DMS153 treated with DMSO at 0.1 percent for 48 hours (cell line): ENCODE results near the gene SLC45A3.
"Not testable (repeated sequence)": the region's sequence is repeated elsewhere in the genome, so short reads cannot be mapped to it uniquely, and the experiment has no call there.

ENCODE experiments used
- DNase-seq: peaks from one replicate; lab custom pipeline; 2025; ENCODE audit not compliant: unreplicated experiment; lab: John Stamatoyannopoulos, UW

Gene SLC45A3

DNA sequence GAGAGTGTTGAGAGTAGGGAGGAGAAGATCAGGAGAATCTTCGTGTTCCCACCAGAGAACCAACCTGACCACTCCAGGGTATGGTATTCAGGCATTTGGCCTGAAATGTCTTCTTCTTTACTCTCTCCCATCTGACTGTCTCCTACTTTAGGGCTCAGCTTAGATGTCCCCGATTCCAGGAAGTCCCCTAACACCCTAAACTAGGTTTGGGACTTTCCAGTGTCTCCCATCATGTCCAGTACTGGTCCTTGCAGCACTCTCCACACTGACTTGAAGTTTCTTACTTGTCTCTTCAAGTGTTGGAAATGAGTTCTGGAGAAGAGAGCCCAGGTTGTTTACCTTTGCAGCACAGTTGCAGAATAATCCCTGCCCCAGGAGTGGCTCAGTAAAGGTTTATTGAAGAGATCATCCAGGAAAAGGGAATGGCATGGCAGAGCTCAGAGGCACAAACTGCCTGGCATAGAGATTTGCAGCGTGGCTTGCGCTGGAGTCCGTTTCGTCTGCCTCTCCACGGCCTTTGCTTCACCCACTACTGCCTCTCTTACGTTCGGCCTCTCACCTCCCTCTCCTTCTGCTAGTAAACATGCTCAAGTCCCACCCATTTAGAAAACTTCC, 42.3 kb downstream of the SLC45A3 start:
- DNase-seq: no peak

DNA sequence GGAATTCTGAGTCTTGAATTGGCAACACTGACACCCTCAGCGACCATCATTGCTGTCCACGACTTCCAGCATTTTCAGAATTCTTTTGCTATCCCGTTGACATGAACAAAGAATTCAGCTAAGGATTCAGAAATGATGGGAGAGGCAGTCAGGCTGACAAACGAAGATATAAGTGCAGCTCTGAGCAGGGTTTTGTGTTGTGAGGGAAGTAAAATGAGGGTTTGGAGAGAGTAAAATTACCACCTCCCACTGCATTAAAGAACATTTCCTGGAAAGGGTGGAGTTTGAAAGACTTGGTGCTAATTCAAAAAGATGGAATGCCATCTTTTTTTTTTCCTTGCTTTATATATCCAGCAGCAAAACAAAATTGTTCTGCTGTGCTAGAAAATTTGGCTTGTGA, 43.6 kb downstream of the SLC45A3 start:
- DNase-seq: no peak

DNA sequence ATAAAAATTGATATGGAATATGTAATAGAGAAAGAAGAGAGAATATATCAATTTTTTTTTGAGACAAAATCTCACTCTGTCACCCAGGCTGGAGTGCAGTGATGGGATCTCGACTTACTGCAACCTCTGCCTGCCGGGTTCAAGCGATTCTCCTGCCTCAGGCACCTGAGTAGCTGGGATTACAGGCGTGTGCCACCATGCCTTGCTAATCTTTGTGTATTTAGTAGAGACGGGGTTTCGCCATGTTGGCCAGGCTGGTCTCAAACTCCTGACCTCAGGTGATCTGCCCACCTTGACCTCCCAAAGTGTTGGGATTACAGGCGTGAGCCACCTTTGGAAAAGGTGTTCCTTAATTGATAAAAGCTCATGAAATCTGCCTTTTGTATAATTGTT, 44.2 kb downstream of the SLC45A3 start:
- not testable (repeated sequence) for DNase-seq

DNA sequence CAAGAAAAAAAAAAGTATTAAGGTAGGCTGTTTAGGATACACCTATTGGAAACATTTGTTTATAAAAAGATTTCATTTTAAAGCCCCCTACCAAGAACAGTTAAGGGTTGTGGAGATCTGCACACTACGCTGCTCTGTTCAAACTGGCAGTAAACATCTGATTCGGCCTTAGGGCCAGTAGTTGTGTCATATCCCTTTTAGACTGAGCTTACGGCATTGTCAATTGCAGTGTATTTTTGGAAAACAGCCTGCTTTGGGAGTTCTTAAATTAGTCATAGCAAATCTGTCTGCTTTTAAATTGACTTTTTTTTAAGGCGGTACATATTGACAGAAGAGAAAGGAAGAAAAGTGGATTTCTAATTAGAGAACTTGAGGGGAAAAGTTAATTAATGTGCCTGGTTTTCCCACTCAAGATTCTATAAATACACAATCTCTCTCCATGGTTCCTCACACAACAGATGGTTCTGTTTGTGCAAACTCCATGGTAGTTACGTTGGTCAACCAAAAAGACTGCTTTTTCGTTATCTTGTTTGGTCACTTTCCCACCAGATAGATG, 46.8 kb downstream of the SLC45A3 start:
- DNase-seq: no peak

DNA sequence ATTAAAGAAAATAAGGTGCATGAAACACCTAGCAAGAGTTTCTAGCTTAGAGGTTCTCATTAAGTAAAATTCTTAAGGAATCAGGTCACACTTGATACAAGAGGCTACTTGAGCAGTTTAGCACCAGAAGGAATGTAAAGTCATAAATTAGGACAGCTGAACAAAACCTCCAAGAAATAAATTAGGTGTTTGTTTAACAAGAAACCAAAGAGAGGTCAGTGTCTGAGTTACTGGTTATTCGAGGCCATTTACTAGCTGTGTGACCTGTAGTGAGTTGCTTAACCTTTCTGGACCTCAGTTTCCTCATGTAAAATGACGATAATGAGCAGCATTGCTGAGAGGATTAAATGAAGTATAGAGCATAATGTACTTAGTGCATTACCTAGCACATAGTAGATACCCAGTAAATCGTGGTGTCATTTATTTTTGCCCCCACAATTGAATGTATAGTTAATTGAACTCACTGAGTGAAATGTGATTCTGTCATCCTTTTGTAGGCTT, 47.6 kb downstream of the SLC45A3 start:
- DNase-seq: no peak

DNA sequence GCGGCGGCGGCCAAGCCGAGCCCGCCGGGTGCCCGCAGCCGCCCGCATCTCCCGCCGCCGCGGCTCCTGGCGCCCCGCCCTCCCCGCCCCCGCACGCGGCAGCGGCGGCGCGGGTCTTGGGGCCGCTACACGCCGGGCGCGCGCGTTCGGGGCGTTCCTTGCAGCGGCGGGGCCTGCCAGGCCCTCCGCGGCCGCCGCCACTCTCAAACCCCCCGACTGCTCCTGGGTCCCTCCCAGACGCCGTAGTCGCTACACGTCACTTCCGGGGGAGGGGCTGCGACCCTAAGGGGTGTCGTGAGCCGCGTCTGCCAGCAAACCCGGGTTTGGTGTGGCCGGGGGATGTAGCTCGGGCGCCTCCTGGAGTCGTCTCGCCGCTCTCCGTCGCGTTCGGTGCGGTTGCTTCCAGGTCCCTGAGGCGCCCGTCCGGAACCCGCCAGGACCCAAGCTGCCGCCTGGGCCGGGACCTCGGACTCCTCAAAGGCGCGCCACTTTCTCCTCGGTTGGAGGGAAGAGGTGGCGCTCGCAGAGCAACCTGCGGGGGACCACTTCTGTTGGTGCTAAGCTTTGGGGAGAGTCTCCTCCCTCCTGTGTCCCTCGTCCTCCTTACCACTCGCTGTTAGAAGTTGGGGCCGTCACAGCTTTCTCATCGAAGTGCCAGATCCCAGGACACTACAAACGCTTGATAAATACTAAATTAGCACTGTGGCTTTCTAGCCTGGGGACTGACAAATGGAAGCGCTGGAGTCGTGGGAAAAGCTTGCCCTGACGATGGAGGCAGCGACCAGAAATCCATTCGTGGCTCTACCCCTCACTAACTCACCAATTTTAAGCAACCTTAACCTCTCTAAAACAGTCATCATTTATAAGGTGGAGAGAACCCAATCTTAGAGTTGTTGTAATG, 48.3 kb downstream of the SLC45A3 start, which contains the start of gene ELK4:
Gene ELK4 (minus strand): TSS at position 244 of the 901 bp plus-strand sequence. CDS start 8,129 bp downstream, outside the sequence.
- DNase-seq: peak; percentile 96

DNA sequence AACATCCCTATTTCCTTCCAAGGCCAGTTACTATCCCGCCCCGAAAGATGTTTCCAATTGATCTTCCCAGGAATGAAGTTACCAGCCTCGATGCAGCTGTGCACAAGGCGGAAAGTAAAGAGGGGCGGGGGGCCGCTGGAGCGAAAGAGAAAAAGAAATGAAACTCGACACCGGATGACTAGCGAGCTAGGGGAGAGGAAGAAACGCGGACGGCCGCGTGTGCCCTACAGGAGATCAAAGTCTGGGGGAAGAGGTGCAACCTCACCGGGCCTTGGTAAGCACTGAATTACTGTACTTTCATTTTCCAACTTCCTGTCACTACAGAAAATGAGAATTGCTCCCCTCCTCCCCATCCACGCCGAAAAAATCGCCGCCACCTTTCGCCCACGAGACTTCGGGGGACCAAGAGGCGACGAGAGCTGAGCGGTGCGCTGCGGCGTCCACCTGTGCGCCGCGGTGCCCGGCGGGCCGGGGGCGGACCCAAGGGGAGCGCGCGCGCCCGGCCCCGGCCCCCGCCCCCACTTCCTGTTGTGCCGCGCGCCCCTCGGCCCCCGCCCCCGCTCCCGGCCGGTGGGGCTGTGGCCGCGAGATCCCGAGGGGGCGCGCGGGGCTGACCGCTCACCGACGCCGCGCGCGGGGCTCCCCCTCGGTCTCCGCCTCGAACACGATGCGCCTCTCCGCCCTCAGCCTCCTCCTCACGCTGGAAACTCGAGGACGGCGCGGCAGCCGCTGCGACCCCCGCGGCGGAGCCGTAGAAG, 49.1 kb downstream of the SLC45A3 start:
- DNase-seq: peak; percentile 92

DNA sequence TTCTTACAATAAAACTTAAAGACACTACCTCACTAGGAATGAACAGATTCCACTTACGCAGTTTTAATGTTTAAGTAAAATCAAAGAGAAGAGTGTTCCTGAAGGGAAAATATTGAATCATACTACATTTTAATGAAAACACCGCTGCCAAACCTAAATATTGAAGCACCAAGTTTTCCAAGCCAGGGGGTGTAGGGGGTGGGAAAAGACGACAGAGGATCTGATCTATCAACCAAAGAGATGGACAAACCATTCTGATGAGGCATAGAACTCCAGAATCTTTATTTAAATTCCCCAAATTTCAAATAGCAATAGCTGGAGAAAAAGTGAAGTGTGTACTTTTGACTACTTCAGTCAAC, 49.7 kb downstream of the SLC45A3 start:
- DNase-seq: no peak

DNA sequence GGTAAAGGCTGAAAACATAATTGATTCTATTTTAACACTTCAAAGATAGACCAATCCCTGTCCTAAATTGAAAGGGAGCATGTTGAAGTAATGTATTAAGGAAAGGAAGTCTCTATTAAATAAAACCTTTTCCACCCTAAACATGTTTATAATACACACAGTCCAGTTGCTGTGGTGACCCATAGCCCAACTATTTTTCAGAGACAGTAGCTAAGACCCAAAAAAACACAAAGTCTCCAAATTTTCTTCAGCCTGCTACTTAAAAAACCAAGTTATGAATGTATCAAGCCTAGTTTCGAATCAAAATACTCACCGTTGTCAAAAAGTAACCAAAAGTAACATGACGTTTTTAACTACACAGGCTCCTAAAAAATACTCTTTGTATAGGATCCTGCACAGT, 50.1 kb downstream of the SLC45A3 start:
- DNase-seq: no peak

DNA sequence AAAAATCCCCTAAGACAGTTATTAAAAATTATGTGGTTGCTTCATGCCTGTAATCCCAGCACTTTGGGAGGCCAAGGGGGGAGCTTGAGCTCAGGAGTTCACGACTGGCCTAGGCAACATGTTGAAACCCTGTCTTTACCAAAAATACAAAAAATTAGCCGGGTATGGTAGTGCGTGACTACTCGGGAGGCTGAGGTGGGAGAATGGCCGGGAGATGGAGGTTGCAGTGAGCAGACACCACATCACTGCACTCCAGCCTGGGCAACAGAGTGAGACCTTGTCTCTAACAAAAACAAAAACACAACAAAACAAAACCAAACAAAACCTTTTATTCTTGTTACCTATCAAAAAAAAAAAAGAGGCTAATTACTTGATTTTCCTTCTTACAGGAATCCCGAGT, 50.6 kb downstream of the SLC45A3 start:
- DNase-seq: no peak

DNA sequence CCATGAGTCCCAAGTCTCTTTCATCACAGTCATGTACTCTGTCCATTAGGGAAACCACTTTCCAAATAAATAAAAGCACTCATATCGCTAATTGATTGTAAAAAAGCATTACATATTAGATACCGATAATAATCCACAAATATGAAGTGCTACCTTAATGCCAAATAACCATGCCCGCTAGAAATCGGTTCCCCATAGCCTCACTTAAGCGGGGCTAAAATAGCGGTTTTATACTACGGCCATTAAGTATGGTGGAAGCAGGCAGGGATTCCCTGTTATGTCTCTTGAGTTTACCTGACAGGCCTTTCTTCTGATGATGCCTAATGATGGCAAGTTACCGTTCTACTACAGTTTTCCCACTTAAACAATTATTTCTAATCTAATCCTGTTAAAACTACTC, 52.4 kb downstream of the SLC45A3 start:
- DNase-seq: no peak

DNA sequence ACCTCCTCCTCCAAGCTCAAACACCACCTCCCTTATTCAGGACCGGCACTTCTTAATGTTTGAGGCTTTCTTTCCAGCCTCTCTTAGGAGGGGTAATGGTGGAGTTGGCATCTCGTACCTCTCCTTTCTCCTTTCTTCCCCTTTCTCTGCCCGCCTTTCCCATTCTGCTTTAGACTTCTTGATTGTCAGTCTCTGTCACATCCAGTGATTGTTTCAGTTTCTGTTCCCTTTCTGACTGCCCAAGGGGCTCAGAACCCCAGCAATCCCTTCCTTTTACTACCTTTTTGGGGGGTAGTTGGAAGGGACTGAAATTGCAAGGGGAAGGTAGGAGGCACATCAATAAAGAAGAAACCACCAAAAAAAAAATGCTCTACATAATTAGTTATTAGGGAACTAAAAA, 54.1 kb downstream of the SLC45A3 start:
- DNase-seq: no peak

DNA sequence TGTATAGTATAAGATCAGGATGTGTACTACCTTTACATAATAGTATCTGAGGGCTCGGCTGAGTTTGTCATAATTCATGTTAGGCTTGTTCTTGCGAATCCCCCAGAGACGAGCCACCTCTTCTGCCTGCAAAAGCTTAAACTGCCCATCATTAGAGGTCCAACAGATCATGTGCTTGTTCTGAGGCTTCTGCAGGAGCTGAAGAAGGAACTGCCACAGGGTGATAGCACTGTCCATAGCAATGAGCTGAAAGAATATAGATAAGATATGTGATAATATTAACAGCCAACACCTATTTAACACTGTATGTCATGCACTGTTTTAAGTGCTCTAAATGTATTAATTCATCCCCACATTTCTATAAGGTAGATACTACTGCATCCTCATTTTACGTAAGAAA, 56.7 kb downstream of the SLC45A3 start:
- no peak for DNase-seq

DNA sequence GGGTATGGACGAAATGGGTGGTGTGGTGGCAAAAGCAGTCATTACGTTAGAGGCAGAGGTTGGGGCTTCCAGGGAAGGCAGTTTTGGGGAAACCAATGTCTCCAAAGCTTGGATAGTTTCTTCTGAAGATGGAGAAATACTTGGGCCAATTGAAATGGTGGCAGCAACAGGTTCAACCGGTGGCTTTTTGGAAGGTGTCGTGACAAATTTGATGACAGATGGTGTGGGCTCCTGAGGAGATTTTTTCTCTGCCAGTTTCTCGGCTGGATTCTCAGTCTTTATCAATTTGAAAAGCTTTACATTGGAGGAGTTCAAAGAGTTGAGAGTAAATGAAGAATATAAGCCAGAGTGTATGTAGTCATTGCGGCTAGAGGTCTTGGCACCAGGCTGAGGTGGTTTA, 60.0 kb downstream of the SLC45A3 start:
- no peak for DNase-seq

DNA sequence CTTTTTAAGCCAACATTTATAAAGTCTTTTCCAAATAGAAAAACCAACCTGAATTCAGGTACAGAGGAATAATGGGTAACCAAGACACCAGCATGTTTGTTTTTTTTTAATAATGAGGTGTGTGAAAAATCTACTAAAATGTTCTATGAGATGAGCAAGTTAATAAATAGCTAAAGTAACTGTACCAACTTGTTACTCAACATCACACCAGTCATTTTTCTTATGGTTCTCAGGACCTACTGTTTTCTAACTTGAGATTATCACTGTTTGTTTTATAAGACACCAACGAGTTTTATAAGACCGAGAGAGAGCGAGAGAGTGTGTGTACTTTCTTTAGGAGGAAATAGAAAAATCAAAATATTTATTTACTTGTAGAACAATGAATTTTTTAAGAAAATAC, 60.9 kb downstream of the SLC45A3 start:
- DNase-seq: no peak

DNA sequence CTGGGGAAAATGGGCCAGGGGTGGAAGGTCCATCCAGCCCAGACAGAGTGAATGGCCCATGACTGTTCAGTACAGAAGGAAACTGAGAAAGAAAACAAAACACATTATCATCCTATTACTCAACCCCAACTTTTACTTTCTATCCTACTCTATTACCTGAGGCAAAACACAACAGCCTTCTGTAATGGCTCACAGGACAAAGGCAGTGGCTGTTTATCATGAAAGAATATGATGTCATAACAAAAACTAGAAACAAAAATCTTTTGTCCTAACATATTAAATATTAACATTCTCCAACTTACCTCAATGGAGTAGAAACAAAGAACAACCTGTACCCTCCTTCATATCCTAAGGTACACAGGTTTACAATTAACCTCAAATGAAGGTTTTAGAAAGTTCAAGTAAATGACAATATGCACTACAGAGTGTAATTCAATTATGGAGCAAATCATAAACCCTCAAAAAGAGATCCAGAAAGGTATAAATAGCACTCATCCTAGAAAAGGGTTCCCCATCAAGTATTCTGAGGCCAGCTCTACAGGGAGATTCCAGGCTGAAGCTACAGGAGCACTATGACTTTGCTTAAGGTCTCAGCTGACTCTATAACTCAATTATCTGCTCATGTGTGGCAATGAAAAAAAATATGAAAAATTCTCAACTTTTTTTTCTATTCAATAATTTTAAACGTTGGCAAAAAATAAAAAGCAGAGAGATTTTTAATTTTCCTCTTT, 63.6 kb downstream of the SLC45A3 start:
- no peak for DNase-seq

DNA sequence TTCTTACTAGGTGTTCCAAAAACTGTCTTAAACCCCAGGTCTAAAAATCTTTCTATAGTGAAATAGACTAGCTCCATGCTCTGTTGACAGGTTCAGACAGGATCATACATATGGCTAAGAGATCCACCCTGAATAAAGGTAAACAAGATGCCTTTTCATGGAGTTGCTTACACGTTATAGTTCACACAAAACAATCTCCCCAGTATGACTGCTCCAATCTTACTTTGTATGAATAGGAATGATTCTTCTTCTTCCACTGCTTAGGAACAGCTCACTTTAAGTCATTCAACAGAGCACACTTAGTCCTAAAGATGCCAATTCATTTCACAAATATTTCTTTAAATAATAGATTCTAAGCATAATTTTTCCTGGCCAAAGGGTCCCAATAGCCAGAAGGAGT, 64.5 kb downstream of the SLC45A3 start:
- DNase-seq: no peak

DNA sequence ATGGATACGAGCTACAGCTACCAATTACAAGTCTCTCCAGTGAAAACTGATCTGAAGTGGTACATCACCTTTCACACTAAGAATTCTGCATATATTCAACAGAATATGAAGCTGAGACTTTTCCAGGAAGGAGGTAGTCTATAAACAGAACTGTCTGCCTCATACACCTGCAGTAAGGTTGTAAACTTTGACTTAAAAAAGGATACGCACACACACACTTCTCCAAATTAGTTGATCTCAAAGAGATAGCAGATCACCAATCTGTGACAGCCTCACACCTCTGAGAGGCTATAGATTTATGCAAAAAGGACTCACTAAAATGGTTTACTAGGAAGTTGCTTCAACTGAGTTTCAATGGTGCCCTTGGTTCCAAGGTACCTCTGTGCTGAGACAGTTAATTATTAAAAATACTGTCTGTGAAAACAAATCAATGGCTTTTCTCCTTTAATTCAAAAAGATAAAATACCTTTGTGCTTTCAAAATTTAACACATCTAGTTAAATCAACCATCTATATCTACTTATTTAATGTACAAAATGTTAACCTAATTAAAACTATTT, 66.4 kb downstream of the SLC45A3 start:
- DNase-seq: no peak

DNA sequence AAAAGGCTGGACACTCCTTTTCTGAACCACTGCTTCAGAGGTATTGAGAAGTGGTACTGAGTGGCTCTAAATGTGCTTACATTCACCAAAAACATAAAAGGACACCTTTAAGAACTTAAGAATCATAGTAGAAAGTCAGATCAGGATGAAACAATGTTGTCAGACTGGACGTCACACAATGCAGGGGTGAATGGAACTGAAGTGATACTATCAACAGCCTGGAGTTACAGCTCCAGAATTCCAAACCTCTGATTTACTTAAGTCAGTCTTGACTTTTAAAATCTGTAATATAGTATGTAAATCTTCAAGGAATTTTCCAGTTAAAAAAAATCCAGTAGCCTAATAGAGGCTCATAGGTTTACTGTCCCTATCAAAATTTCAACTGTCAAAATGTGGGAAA, 67.8 kb downstream of the SLC45A3 start:
- DNase-seq: no peak

DNA sequence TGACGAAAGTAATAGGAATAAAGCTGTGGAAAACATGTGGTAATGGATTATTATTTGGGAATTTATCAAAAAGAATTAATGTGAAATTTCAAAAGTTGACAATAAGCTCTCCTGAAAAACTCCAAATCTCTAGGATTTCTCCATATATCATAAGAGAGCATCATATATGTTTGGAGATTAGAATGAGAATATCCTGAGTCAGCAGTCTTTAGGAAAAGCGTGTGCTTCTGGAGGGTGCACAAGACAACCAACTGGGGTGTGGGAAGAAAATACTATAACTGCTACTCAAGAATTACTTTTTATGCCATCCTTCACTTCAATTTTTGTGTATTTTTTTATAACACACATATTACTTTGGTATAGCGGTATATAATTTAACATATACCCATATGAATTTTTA, 68.2 kb downstream of the SLC45A3 start:
- DNase-seq: no peak
